GM18907 (cell line): ENCODE measurements around the gene NACC1.

Experiments used
- ATAC-seq: cut with Tn5 transposase; IDR thresholded peaks from one replicate; pipeline ENCODE4 v1.9.1; 2021; ENCODE audit warnings: mild to moderate bottlenecking, moderate library complexity; ENCODE audit not compliant: unreplicated experiment

NACC1 gene

GRCh38 chr19:13087795-13088537, 30.1 kb upstream of the NACC1 start:
- no peak for ATAC-seq

GRCh38 chr19:13089139-13089856, 28.8 kb upstream of the NACC1 start:
- no peak for ATAC-seq

- no peak for ATAC-seq
Observed at GRCh38 chr19:13089857-13090507, 28.1 kb upstream of the NACC1 start.

- no peak for ATAC-seq
Observed at GRCh38 chr19:13090511-13091231, 27.4 kb upstream of the NACC1 start.

- ATAC-seq = no peak
Observed at GRCh38 chr19:13091400-13092157, 26.5 kb upstream of the NACC1 start.

GRCh38 chr19:13092158-13092543, 25.9 kb upstream of the NACC1 start:
- ATAC-seq = no peak

- no peak for ATAC-seq
Observed at GRCh38 chr19:13092606-13093235, 25.3 kb upstream of the NACC1 start.

- ATAC-seq = no peak
Observed at GRCh38 chr19:13093407-13094105, 24.5 kb upstream of the NACC1 start.

GRCh38 chr19:13094106-13094504, 24.0 kb upstream of the NACC1 start:
- no peak for ATAC-seq

- ATAC-seq = no peak
Observed at GRCh38 chr19:13094771-13095392, 23.2 kb upstream of the NACC1 start.

- ATAC-seq = no peak
Observed at GRCh38 chr19:13095393-13095784, 22.7 kb upstream of the NACC1 start.

- ATAC-seq = no peak
Observed at GRCh38 chr19:13095934-13096927, 21.8 kb upstream of the NACC1 start.

GRCh38 chr19:13097033-13097462, 21.0 kb upstream of the NACC1 start:
- no peak for ATAC-seq

- no peak for ATAC-seq
Observed at GRCh38 chr19:13097463-13098258, 20.4 kb upstream of the NACC1 start.

- ATAC-seq = no peak
Observed at GRCh38 chr19:13098277-13099072, 19.6 kb upstream of the NACC1 start.
